ENCODE measurements around the gene PLAAT1. TPM values are rescaled to one million over a fixed set of nuclear protein-coding genes. Genes with fewer than 3 reads are reported as not detected.

PLAAT1 gene
- total RNA-seq, 2 donors from 2014 or later: 0.47 TPM; not detected in 1

- H3K9me3 Mint-ChIP-seq: peaks cover 0 to 4% of the 10 kb centered on the region in 2 donors
- no peaks in the 10 kb centered on the region for H3K36me3 Mint-ChIP-seq
- DNase-seq (ENCODE audit: low spot score in 2 of 2) (no peak), ATAC-seq (no peak)
- H3K27ac Mint-ChIP-seq: no peak overlapping the region
These were observed 579 bp upstream of the PLAAT1 start for GRCh38 chr3:193240436-193240849.

- Mint-ChIP-seq H3K36me3 (no peaks in the 10 kb centered on the region), H3K27ac (no peak overlapping the region), H3K9me3 (peaks cover 0 to 4% of the 10 kb centered on the region in 2 donors)
- DNase-seq (ENCODE audit: low spot score in 2 of 2): no peak
- ATAC-seq: no peak
These were observed 694 bp downstream of the PLAAT1 start for GRCh38 chr3:193241716-193242115.

DNA sequence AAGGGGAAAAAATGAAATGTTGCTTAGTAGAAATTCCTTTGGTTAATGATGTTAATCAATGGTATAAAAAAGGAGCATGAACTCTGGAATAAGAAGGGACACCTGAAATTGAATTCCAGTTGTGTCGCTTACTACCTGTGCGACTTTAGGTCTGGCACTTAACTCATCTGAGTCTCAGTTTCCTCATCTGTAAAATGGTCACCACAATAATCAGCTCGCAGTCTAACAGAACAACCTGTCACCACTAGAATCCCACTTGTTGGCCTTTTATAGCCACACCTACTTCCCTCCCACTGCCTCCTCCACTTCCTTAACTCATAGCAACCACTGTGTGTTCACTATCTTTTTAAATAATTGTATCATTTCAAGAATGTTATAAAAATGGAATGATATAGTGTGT lies 2.5 kb downstream of the PLAAT1 start:
- DNase-seq (ENCODE audit: low spot score in 2 of 2): no peak
- Mint-ChIP-seq H3K9me3 (peaks cover 0 to 12% of the 10 kb centered on the region in 2 donors), H3K36me3 (no peaks in the 10 kb centered on the region), H3K27ac (no peak overlapping the region)
- no peak for ATAC-seq

DNA sequence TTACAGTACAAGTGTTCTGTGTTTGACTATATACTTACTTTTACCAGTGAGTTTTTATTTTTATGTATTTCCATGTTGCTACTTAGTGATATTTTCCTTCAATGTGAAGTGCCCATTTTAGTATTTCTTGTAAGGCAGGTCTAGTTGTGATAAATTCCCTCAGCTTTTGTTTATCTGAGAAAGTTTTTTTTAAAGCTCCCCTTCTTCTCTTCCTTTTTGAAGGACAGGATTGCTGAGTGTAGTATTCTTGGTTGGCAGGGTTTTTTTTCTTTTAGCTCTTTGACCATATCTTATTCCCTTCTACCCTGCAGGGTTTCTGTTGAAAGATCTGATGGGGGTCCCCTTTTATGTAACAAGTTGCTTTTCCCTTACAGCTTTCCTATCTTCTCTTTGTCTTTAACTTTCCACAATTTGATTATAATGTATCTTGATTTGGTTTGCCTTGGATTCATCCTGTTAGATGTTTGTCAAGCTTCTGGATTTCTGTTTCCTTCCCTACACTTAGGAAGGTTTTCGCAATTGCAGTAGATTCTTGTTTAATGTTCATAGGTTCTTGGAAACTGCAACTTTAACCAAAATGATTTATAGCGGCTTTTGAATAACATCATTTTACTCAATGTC lies 7.9 kb downstream of the PLAAT1 start:
- H3K36me3 Mint-ChIP-seq: peaks cover 15 to 17% of the 10 kb centered on the region in 2 donors
- H3K27ac Mint-ChIP-seq: no peak overlapping the region
- peaks cover 5 to 28% of the 10 kb centered on the region in 2 donors for H3K9me3 Mint-ChIP-seq
- no peak for ATAC-seq
- no peak for DNase-seq (ENCODE audit: low spot score in 2 of 2)

GRCh38 chr3:193250492-193250891 lies 9.5 kb downstream of the PLAAT1 start:
- no peak overlapping the region for H3K27ac Mint-ChIP-seq
- ATAC-seq (no peak), DNase-seq (ENCODE audit: low spot score in 2 of 2) (no peak)
- H3K9me3 Mint-ChIP-seq: peaks cover 5 to 28% of the 10 kb centered on the region in 2 donors
- peaks cover 15 to 17% of the 10 kb centered on the region in 2 donors for H3K36me3 Mint-ChIP-seq

GRCh38 chr3:193253986-193254660 lies 13.1 kb downstream of the PLAAT1 start:
- Mint-ChIP-seq H3K27ac (no peak overlapping the region), H3K9me3 (peaks cover 2 to 16% of the 10 kb centered on the region in 2 donors), H3K36me3 (peaks cover 13 to 14% of the 10 kb centered on the region in 2 donors)
- DNase-seq (ENCODE audit: low spot score in 2 of 2) (no peak), ATAC-seq (no peak)

DNA sequence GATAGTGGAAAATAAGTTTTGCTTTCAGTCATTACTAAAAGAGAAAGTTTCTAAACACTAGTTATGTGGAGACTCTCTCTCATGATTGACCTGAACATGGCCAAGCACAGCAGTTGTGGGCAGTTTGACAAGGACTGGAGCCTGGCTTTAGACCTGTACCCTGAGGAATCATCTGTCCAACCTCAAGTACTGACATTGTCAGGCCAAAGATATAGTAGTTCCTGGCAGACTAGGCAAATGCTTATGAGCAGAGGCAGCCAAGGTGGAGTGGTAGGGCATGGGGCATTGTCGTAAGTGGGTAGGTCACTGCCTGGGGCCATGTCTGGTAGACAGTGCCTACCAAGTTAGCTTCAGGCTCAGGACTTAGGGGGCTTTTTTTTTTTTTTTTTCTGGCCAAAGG lies 20.9 kb downstream of the PLAAT1 start:
- DNase-seq (ENCODE audit: low spot score in 2 of 2) (no peak), ATAC-seq (no peak)
- no peaks in the 10 kb centered on the region for H3K9me3 Mint-ChIP-seq
- H3K36me3 Mint-ChIP-seq: no peaks in the 10 kb centered on the region
- no peak overlapping the region for H3K27ac Mint-ChIP-seq

- Mint-ChIP-seq H3K9me3 (no peaks in the 10 kb centered on the region), H3K27ac (no peak overlapping the region), H3K36me3 (no peaks in the 10 kb centered on the region)
- ATAC-seq (no peak), DNase-seq (ENCODE audit: low spot score in 2 of 2) (no peak)
These were observed 21.7 kb downstream of the PLAAT1 start for GRCh38 chr3:193262707-193263106.

- ATAC-seq (no peak), DNase-seq (ENCODE audit: low spot score in 2 of 2) (no peak)
- Mint-ChIP-seq H3K9me3 (no peaks in the 10 kb centered on the region), H3K27ac (no peak overlapping the region), H3K36me3 (no peaks in the 10 kb centered on the region)
These were observed 28.5 kb downstream of the PLAAT1 start for GRCh38 chr3:193269343-193270028.

DNA sequence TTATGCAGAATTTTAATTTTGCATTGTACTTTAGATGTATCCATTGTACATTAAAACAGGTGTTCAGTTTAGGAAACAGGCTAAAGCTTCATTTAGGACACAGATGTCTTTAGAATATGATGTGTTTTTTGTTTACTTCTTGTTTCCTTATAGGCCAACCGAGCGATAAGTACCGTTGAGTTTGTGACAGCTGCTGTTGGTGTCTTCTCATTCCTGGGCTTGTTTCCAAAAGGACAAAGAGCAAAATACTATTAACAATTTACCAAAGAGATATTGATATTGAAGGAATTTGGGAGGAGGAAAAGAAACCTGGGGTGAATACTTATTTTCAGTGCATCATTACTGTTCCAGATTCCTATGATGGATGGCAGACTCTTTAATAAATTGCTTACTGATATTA lies 29.4 kb downstream of the PLAAT1 start:
- DNase-seq (ENCODE audit: low spot score in 2 of 2) (no peak), ATAC-seq (no peak)
- H3K9me3 Mint-ChIP-seq: no peaks in the 10 kb centered on the region
- H3K36me3 Mint-ChIP-seq: no peaks in the 10 kb centered on the region
- no peak overlapping the region for H3K27ac Mint-ChIP-seq

DNA sequence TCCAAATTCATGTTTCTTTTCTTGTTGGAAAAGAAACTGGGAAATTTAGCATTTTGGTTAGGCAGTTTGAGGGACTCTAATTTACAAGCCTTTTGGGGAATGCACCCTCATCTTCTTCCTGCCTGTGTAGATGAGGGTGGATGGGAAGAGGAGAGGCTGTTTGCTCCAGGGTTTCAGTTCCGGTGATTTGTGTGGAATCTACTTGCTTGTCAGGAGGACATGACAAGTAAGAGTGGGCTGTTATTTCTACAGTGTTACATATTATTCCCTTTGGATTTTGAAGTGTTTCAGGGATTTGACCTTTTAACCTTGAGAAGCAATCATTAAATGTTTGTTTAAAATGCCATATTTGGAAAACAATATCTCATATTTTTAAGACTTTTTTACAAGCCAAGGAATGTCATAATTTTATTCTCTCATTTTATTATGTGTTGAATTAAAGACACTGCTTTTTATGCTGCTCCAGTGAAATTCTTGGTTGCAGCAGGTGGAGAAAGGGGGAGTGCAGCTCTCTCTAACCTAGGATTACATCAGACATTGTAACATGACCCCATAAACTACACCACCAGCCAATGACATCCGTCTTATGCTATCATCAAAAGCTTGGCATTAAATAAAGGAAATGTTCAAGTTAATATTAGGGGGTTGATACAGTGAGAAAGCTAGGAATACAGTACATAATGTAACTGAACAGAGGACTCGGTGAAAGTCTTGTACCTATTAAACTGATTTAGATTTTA lies 30.2 kb downstream of the PLAAT1 start:
- no peak for ATAC-seq
- no peak overlapping the region for H3K27ac Mint-ChIP-seq
- H3K9me3 Mint-ChIP-seq: no peaks in the 10 kb centered on the region
- DNase-seq (ENCODE audit: low spot score in 2 of 2): no peak
- no peaks in the 10 kb centered on the region for H3K36me3 Mint-ChIP-seq

- no peaks in the 10 kb centered on the region for H3K36me3 Mint-ChIP-seq
- H3K27ac Mint-ChIP-seq: no peak overlapping the region
- DNase-seq (ENCODE audit: low spot score in 2 of 2): no peak
- no peak for ATAC-seq
- peaks cover 0 to 22% of the 10 kb centered on the region in 2 donors for H3K9me3 Mint-ChIP-seq
These were observed 51.4 kb downstream of the PLAAT1 start for GRCh38 chr3:193292386-193292785.

- ATAC-seq (no peak), DNase-seq (ENCODE audit: low spot score in 2 of 2) (no peak)
- no peaks in the 10 kb centered on the region for H3K36me3 Mint-ChIP-seq
- H3K9me3 Mint-ChIP-seq: peaks cover 0 to 16% of the 10 kb centered on the region in 2 donors
- H3K27ac Mint-ChIP-seq: no peak overlapping the region
These were observed 55.0 kb downstream of the PLAAT1 start for GRCh38 chr3:193295985-193296384.

- no peak for ATAC-seq
- DNase-seq (ENCODE audit: low spot score in 2 of 2): no peak
- no peak overlapping the region for H3K27ac Mint-ChIP-seq
- peaks cover 0 to 14% of the 10 kb centered on the region in 2 donors for H3K9me3 Mint-ChIP-seq
- no peaks in the 10 kb centered on the region for H3K36me3 Mint-ChIP-seq
These were observed 56.4 kb downstream of the PLAAT1 start for GRCh38 chr3:193297421-193297820.

GRCh38 chr3:193301433-193301832 lies 60.4 kb downstream of the PLAAT1 start:
- no peak overlapping the region for H3K27ac Mint-ChIP-seq
- DNase-seq (ENCODE audit: low spot score in 2 of 2): no peak
- peaks cover 0 to 4% of the 10 kb centered on the region in 2 donors for H3K36me3 Mint-ChIP-seq
- peaks cover 0 to 9% of the 10 kb centered on the region in 2 donors for H3K9me3 Mint-ChIP-seq
- ATAC-seq: no peak

DNA sequence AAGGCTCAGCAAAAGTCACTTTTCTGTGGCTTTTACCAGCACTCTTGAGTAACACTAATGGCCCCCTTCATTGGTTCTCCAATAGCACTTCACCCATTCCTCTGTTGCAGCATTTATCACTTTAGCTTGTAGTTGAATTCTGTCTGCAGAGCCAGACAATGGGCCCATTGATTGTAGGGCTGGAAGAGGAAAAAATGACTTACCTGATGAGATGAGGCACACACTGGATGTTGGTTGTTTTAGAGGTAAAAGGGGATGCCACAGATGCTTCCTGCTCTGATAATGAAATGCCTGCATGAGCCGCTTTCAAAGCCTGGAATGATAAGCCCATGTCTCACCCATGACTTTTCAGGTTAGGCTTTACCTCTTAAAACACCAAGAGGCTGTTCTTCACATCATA lies 64.3 kb downstream of the PLAAT1 start:
- Mint-ChIP-seq H3K36me3 (peaks cover 0 to 4% of the 10 kb centered on the region in 2 donors), H3K9me3 (peaks cover 0 to 4% of the 10 kb centered on the region in 2 donors), H3K27ac (no peak overlapping the region)
- ATAC-seq: no peak
- no peak for DNase-seq (ENCODE audit: low spot score in 2 of 2)

Data from activated naive CD4-positive, alpha-beta T cell treated with anti-CD3 and anti-CD28 coated beads, Interleukin-2, amount 50 U/mL, for 72 hours (primary cell).